Measurements from ENCODE around the gene KRT1.

GRCh38 chr12:52661668-52662067, 18.5 kb downstream of the KRT1 start:
- TF ChIP-seq, protein P1, sequence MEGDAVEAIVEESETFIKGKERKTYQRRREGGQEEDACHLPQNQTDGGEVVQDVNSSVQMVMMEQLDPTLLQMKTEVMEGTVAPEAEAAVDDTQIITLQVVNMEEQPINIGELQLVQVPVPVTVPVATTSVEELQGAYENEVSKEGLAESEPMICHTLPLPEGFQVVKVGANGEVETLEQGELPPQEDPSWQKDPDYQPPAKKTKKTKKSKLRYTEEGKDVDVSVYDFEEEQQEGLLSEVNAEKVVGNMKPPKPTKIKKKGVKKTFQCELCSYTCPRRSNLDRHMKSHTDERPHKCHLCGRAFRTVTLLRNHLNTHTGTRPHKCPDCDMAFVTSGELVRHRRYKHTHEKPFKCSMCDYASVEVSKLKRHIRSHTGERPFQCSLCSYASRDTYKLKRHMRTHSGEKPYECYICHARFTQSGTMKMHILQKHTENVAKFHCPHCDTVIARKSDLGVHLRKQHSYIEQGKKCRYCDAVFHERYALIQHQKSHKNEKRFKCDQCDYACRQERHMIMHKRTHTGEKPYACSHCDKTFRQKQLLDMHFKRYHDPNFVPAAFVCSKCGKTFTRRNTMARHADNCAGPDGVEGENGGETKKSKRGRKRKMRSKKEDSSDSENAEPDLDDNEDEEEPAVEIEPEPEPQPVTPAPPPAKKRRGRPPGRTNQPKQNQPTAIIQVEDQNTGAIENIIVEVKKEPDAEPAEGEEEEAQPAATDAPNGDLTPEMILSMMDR (tag by site-specific recombination; IDR thresholded peaks at IDR 0.05) = no peak
- TF ChIP-seq ZNF324 (tag by site-specific recombination; IDR thresholded peaks at IDR 0.05) (no peak), PRDM2 (tag by site-specific recombination; IDR thresholded peaks at IDR 0.05; ENCODE audit: borderline replicate concordance) (no peak), ZNF274 (IDR thresholded peaks at IDR 0.05; ENCODE audit: low read length) (no peak), ZNF274 (tag by site-specific recombination; IDR thresholded peaks at IDR 0.05; ENCODE audit: borderline replicate concordance) (no peak)
- TF ChIP-seq, protein P2, sequence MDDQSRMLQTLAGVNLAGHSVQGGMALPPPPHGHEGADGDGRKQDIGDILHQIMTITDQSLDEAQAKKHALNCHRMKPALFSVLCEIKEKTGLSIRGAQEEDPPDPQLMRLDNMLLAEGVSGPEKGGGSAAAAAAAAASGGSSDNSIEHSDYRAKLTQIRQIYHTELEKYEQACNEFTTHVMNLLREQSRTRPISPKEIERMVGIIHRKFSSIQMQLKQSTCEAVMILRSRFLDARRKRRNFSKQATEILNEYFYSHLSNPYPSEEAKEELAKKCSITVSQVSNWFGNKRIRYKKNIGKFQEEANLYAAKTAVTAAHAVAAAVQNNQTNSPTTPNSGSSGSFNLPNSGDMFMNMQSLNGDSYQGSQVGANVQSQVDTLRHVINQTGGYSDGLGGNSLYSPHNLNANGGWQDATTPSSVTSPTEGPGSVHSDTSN (CRISPR knock-in tag; IDR thresholded peaks at IDR 0.05) = no peak
